Liver (tissue), 9 donors: ENCODE results near the gene ATXN7L1. TPM values are rescaled to one million over a fixed set of nuclear protein-coding genes. Genes with fewer than 3 reads are reported as not detected.

Experiments used
- DNase-seq: peaks from one replicate; pipeline ENCODE4 v3.0.0-alpha.2; 2017; ENCODE audit warnings: low spot score
- H3K27ac ChIP-seq, 2 donors: one replicate each; pipeline ENCODE4 v1.7.0; 2013; ENCODE audit warnings: inconsistent platforms in 2 of 2, low read length in 2 of 2, control low read depth in 1 of 2, low read depth in 1 of 2, mild to moderate bottlenecking in 1 of 2
- H3K27me3 ChIP-seq, 4 donors: one replicate each; pipeline versions ENCODE4 v1.6.1 to v1.7.0; 2013; ENCODE audit warnings: low read length in 3 of 4, inconsistent platforms in 1 of 4, mild to moderate bottlenecking in 1 of 4, moderate library complexity in 1 of 4; ENCODE audit not compliant: control insufficient read depth in 4 of 4, insufficient read depth in 4 of 4
- H3K36me3 ChIP-seq, 4 donors: one replicate each; pipeline versions ENCODE4 v1.6.1 to v1.7.0; 2013; ENCODE audit warnings: low read length in 3 of 4, mild to moderate bottlenecking in 3 of 4, low read depth in 1 of 4, moderate library complexity in 1 of 4; ENCODE audit not compliant: control insufficient read depth in 4 of 4, insufficient read depth in 3 of 4
- H3K4me1 ChIP-seq, 4 donors: one replicate each; pipeline versions ENCODE4 v1.6.1 to v1.7.0; 2013; ENCODE audit warnings: low read length in 3 of 4, mild to moderate bottlenecking in 3 of 4, moderate library complexity in 1 of 4; ENCODE audit not compliant: control insufficient read depth in 4 of 4, insufficient read depth in 4 of 4
- H3K4me3 ChIP-seq, 3 donors: one replicate each; pipeline versions ENCODE4 v1.6.1 to v1.7.0; 2013; ENCODE audit warnings: low read length in 3 of 3, control low read depth in 1 of 3, low read depth in 1 of 3, mild to moderate bottlenecking in 1 of 3
- H3K9ac ChIP-seq, 2 donors: one replicate each; pipeline ENCODE4 v1.7.0; 2013; ENCODE audit warnings: low read length in 2 of 2, mild to moderate bottlenecking in 2 of 2, moderate library complexity in 2 of 2, control low read depth in 1 of 2, low read depth in 1 of 2
- H3K9me3 ChIP-seq, 4 donors: one replicate each; pipeline versions ENCODE4 v1.6.1 to v1.7.0; 2013; ENCODE audit warnings: low read length in 3 of 4; ENCODE audit not compliant: control insufficient read depth in 4 of 4
- EGR1 ChIP-seq, 2 donors: IDR thresholded peaks; 2 replicates each; pipeline ENCODE4 v1.6.1; 2016 to 2018; ENCODE audit warnings: antibody characterized with exemption in 2 of 2, low read depth in 2 of 2
- FOXA1 ChIP-seq: IDR thresholded peaks from 2 replicates; pipeline ENCODE4 v1.6.1; 2016; ENCODE audit warnings: antibody characterized with exemption
- GABPA ChIP-seq, 2 donors: IDR thresholded peaks in 1 of 2; conservative IDR thresholded peaks in 1 of 2; 2 replicates each; pipeline ENCODE4 v1.6.1; 2016; ENCODE audit warnings: antibody characterized with exemption in 2 of 2, mild to moderate bottlenecking in 1 of 2, moderate library complexity in 1 of 2
- HNF4A ChIP-seq, 2 donors: conservative IDR thresholded peaks; 2 replicates each; pipeline ENCODE4 v1.6.1; 2016; ENCODE audit warnings: antibody characterized with exemption in 2 of 2, mild to moderate bottlenecking in 2 of 2
- HNF4G ChIP-seq: IDR thresholded peaks from 2 replicates; pipeline ENCODE4 v1.6.1; 2016; ENCODE audit warnings: antibody characterized with exemption
- JUND ChIP-seq, 2 donors: IDR thresholded peaks; 2 replicates each; pipeline ENCODE4 v1.6.1; 2016; ENCODE audit warnings: antibody characterized with exemption in 2 of 2
- NR2F2 ChIP-seq: IDR thresholded peaks from 2 replicates; pipeline ENCODE4 v1.6.1; 2016; ENCODE audit warnings: antibody characterized with exemption
- RAD21 ChIP-seq, 2 donors: IDR thresholded peaks; 2 replicates each; pipeline ENCODE4 v1.6.1; 2016; ENCODE audit warnings: antibody characterized with exemption in 2 of 2, mild to moderate bottlenecking in 2 of 2
- RXRA ChIP-seq, 2 donors: IDR thresholded peaks; 2 replicates each; pipeline ENCODE4 v1.6.1; 2017 to 2018; ENCODE audit warnings: antibody characterized with exemption in 2 of 2, mild to moderate bottlenecking in 1 of 2
- SP1 ChIP-seq: IDR thresholded peaks from 2 replicates; pipeline ENCODE4 v1.6.1; 2018; ENCODE audit warnings: antibody characterized with exemption, mild to moderate bottlenecking
- WGBS: extraction: QIAGEN DNeasy Blood & Tissue Kit; methylation state at CpG from one replicate; pipeline ENCODE4 v1.1.7; 2013; 5-methylcytosine and 5-hydroxymethylcytosine counted together
- polyA plus RNA-seq, 2 donors: library from polyadenylated mRNA; stranded (reverse) in 1 of 2; unstranded in 1 of 2; fragments of 200-250 nt in 1 of 2; fragments of >200 nt in 1 of 2; fragmentation: Nextera tagmentation in 1 of 2; extraction: Ambion mirVana in 1 of 2; gene quantifications; one replicate each; pipeline versions ENCODE4 v1.2.1 to v1.2.3, GENCODE V29; 2013 to 2015
- total RNA-seq, 2 donors: library from RNA; depleted of rRNA; stranded (reverse); fragments of >200 nt; gene quantifications; one replicate each; pipeline ENCODE4 v1.2.3, GENCODE V29; 2014
- TF ChIP-seq, protein P1 (sequence below): IDR thresholded peaks from 2 replicates; pipeline ENCODE4 v1.6.1; 2016; ENCODE audit warnings: antibody characterized with exemption, mild to moderate bottlenecking
- TF ChIP-seq, protein P2 (sequence below): IDR thresholded peaks from 2 replicates; pipeline ENCODE4 v1.6.1; 2016; ENCODE audit warnings: antibody characterized with exemption
- TF ChIP-seq, protein P3 (sequence below): fragments of 150-350 bp; IDR thresholded peaks from 2 replicates; pipeline ENCODE4 v1.5.1; 2017; ENCODE audit warnings: improper control_type of control experiment, low read depth, low read length; ENCODE audit not compliant: missing input control
- TF ChIP-seq, protein P4 (sequence below): IDR thresholded peaks from 2 replicates; pipeline ENCODE4 v1.6.1; 2016; ENCODE audit warnings: antibody characterized with exemption
- donor health status: healthy.
- donor health status: healthy.
- donor health status: healthy.
- donor health status: healthy.
- donor health status: healthy.

Gene ATXN7L1
- total and polyA plus RNA-seq, 4 donors = 2.1 to 7.4 (median 5.3) TPM

DNA sequence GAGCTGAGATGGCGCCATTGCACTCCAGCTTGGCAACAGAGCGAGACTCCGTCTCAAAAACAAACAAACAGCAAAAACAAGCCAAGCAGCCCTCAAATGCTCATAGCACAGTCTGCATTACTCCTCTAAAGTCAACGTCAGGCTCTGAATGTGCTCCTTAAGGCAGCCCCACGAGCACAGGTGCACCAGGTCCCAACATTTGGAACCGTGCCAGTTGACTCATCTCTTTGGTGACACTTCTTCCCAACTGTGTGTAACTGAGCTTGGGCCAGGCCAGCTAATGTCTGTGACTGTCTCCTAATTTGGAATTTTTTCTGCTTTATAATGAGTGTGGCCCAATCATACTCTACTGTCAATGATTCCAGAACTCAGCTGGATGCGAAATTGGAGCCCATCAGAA lies 228.8 kb downstream of the ATXN7L1 start:
- DNase-seq = no peak
- Histone ChIP-seq H3K4me3 (no peak overlapping the region), H3K27ac (no peak overlapping the region), H3K9me3 (no peaks in the 10 kb centered on the region), H3K36me3 (peaks cover 0 to 6% (median 4%) of the 10 kb centered on the region in 4 donors), H3K4me1 (peaks cover 2 to 30% (median 20%) of the 10 kb centered on the region in 4 donors), H3K9ac (no peak overlapping the region), H3K27me3 (no peaks in the 10 kb centered on the region)
- no peak for TF ChIP-seq HNF4G
- no peak for TF ChIP-seq GABPA (IDR thresholded peaks at IDR 0.05 in 1 of 2, conservative IDR thresholded peaks at IDR 0.05 in 1 of 2)
- TF ChIP-seq SP1 = no peak
- no peak for TF ChIP-seq JUND (IDR thresholded peaks at IDR 0.05)
- 94% methylated on average over 7 of the region's 7 CpGs for WGBS

DNA sequence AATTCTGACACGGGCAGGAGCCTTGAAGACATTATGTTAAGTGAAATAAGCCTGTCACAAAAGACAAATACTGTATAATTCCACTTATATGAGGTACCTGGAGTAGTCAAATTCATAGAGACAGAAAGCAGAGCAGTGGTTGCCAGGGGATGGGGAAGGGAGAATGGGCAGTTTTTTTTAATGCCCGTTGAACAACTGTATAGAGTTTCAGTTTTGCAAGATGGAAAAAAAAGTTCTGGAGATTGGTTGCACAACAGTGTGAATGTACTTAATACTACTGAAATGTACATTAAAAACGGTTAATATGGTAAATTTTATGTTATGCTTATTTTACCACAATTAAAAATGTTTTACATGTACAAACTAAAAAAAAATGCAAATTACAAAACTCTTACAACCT lies 231.5 kb downstream of the ATXN7L1 start:
- Histone ChIP-seq H3K4me3 (no peak overlapping the region), H3K27ac (no peak overlapping the region), H3K9me3 (no peaks in the 10 kb centered on the region), H3K9ac (no peak overlapping the region), H3K36me3 (peaks cover 0 to 27% (median 14%) of the 10 kb centered on the region in 4 donors), H3K27me3 (no peaks in the 10 kb centered on the region), H3K4me1 (peaks cover 2 to 14% (median 11%) of the 10 kb centered on the region in 4 donors)
- 88% methylated on average over 3 of the region's 3 CpGs for WGBS
- no peak for DNase-seq
- TF ChIP-seq RXRA (IDR thresholded peaks at IDR 0.05) = no peak
- TF ChIP-seq SP1 = no peak
- TF ChIP-seq, protein P1, sequence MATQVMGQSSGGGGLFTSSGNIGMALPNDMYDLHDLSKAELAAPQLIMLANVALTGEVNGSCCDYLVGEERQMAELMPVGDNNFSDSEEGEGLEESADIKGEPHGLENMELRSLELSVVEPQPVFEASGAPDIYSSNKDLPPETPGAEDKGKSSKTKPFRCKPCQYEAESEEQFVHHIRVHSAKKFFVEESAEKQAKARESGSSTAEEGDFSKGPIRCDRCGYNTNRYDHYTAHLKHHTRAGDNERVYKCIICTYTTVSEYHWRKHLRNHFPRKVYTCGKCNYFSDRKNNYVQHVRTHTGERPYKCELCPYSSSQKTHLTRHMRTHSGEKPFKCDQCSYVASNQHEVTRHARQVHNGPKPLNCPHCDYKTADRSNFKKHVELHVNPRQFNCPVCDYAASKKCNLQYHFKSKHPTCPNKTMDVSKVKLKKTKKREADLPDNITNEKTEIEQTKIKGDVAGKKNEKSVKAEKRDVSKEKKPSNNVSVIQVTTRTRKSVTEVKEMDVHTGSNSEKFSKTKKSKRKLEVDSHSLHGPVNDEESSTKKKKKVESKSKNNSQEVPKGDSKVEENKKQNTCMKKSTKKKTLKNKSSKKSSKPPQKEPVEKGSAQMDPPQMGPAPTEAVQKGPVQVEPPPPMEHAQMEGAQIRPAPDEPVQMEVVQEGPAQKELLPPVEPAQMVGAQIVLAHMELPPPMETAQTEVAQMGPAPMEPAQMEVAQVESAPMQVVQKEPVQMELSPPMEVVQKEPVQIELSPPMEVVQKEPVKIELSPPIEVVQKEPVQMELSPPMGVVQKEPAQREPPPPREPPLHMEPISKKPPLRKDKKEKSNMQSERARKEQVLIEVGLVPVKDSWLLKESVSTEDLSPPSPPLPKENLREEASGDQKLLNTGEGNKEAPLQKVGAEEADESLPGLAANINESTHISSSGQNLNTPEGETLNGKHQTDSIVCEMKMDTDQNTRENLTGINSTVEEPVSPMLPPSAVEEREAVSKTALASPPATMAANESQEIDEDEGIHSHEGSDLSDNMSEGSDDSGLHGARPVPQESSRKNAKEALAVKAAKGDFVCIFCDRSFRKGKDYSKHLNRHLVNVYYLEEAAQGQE = no peak
- TF ChIP-seq HNF4G = no peak
- TF ChIP-seq EGR1 (IDR thresholded peaks at IDR 0.05; ENCODE audit: low read depth in 2 of 2) = no peak
- no peak for TF ChIP-seq JUND (IDR thresholded peaks at IDR 0.05)
- TF ChIP-seq HNF4A (conservative IDR thresholded peaks at IDR 0.05) = no peak
- TF ChIP-seq RAD21 (IDR thresholded peaks at IDR 0.05) = no peak
- TF ChIP-seq NR2F2 = no peak
- no peak for TF ChIP-seq FOXA1
- TF ChIP-seq, protein P2, sequence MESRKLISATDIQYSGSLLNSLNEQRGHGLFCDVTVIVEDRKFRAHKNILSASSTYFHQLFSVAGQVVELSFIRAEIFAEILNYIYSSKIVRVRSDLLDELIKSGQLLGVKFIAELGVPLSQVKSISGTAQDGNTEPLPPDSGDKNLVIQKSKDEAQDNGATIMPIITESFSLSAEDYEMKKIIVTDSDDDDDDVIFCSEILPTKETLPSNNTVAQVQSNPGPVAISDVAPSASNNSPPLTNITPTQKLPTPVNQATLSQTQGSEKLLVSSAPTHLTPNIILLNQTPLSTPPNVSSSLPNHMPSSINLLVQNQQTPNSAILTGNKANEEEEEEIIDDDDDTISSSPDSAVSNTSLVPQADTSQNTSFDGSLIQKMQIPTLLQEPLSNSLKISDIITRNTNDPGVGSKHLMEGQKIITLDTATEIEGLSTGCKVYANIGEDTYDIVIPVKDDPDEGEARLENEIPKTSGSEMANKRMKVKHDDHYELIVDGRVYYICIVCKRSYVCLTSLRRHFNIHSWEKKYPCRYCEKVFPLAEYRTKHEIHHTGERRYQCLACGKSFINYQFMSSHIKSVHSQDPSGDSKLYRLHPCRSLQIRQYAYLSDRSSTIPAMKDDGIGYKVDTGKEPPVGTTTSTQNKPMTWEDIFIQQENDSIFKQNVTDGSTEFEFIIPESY = no peak

DNA sequence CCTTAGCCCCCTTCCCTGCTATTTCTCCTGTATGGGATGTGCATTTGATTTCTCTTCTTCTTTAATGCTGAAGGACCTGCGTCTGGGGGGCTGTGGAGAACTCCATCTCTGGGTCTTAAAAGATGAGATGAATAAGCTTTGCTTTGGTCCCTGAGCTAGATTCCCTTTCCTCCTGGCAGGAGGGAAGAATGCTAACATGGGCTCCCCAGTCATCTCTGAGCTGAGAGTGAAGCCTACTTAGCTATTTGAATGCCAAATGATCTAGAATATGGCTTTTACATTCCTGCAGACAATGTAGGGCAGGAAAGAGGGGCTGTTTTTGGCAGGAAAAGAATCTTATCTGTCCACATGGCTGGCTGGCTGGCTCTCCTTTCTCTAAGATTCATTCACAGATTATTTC lies 232.5 kb downstream of the ATXN7L1 start:
- H3K9ac ChIP-seq = no peak overlapping the region
- H3K4me3 ChIP-seq = no peak overlapping the region
- WGBS = 95% methylated on average over 1 of the region's 1 CpG
- H3K27me3 ChIP-seq = no peaks in the 10 kb centered on the region
- no peak for DNase-seq
- no peak overlapping the region for H3K27ac ChIP-seq
- no peak for TF ChIP-seq EGR1 (IDR thresholded peaks at IDR 0.05; ENCODE audit: low read depth in 2 of 2)
- TF ChIP-seq, protein P3, sequence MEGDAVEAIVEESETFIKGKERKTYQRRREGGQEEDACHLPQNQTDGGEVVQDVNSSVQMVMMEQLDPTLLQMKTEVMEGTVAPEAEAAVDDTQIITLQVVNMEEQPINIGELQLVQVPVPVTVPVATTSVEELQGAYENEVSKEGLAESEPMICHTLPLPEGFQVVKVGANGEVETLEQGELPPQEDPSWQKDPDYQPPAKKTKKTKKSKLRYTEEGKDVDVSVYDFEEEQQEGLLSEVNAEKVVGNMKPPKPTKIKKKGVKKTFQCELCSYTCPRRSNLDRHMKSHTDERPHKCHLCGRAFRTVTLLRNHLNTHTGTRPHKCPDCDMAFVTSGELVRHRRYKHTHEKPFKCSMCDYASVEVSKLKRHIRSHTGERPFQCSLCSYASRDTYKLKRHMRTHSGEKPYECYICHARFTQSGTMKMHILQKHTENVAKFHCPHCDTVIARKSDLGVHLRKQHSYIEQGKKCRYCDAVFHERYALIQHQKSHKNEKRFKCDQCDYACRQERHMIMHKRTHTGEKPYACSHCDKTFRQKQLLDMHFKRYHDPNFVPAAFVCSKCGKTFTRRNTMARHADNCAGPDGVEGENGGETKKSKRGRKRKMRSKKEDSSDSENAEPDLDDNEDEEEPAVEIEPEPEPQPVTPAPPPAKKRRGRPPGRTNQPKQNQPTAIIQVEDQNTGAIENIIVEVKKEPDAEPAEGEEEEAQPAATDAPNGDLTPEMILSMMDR = no peak
- no peak for TF ChIP-seq NR2F2
- TF ChIP-seq, protein P4, sequence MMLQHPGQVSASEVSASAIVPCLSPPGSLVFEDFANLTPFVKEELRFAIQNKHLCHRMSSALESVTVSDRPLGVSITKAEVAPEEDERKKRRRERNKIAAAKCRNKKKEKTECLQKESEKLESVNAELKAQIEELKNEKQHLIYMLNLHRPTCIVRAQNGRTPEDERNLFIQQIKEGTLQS = no peak
- TF ChIP-seq RXRA (IDR thresholded peaks at IDR 0.05) = no peak
- TF ChIP-seq FOXA1 = no peak
- H3K4me1 ChIP-seq = peaks cover 2 to 4% (median 3%) of the 10 kb centered on the region in 4 donors
- H3K36me3 ChIP-seq = peaks cover 0 to 34% (median 17%) of the 10 kb centered on the region in 4 donors
- H3K9me3 ChIP-seq = no peaks in the 10 kb centered on the region
